Trophoblast cell (in vitro differentiated cells and primary cell): ENCODE data around the gene CWH43.
A peak's percentile ranks its signal among the peaks of the same experiment; 100 is the strongest.

Source experiments
- DNase-seq, 2 donors: peaks; one replicate each; pipeline ENCODE4 v3.0.0-alpha.2; 2016
- H2AFZ ChIP-seq: 2 replicates; pipeline ENCODE4 v1.6.1; 2013; ENCODE audit warnings: low read length, moderate library complexity, mild to moderate bottlenecking; ENCODE audit not compliant: insufficient read depth, poor library complexity
- H2AK5ac ChIP-seq: 2 replicates; pipeline ENCODE4 v1.6.1; 2013; ENCODE audit warnings: mild to moderate bottlenecking, low read length
- H2BK120ac ChIP-seq: 2 replicates; pipeline ENCODE4 v1.6.1; 2013; ENCODE audit warnings: low read length, mild to moderate bottlenecking, moderate library complexity; ENCODE audit not compliant: insufficient read depth, poor library complexity
- H2BK12ac ChIP-seq: 2 replicates; pipeline ENCODE4 v1.6.1; 2013; ENCODE audit warnings: mild to moderate bottlenecking, low read length, moderate library complexity
- H2BK5ac ChIP-seq: 2 replicates; pipeline ENCODE4 v1.6.1; 2013; ENCODE audit warnings: low read length, low read depth, moderate library complexity, mild to moderate bottlenecking; ENCODE audit not compliant: poor library complexity
- H3K14ac ChIP-seq: 2 replicates; pipeline ENCODE4 v1.6.1; 2013; ENCODE audit warnings: mild to moderate bottlenecking, low read length
- H3K18ac ChIP-seq: 2 replicates; pipeline ENCODE4 v1.6.1; 2013; ENCODE audit warnings: mild to moderate bottlenecking, low read length
- H3K23ac ChIP-seq: 2 replicates; pipeline ENCODE4 v1.6.1; 2013; ENCODE audit warnings: low read length
- H3K27ac ChIP-seq: 2 replicates; pipeline ENCODE4 v1.5.1; 2013; ENCODE audit warnings: low read depth, mild to moderate bottlenecking, inconsistent platforms, low read length, moderate library complexity
- H3K27me3 ChIP-seq: 2 replicates; pipeline ENCODE4 v1.6.1; 2013; ENCODE audit warnings: inconsistent platforms, mild to moderate bottlenecking, low read length, moderate library complexity; ENCODE audit not compliant: insufficient read depth
- H3K36me3 ChIP-seq, 2 experiments: 1 replicate in 1 of 2; 2 replicates in 1 of 2; pipeline ENCODE4 v1.6.1; 2013; ENCODE audit warnings: low read length in 2 of 2, mild to moderate bottlenecking in 2 of 2, moderate library complexity in 1 of 2; ENCODE audit not compliant: insufficient read depth in 2 of 2, control insufficient read depth in 1 of 2
- H3K4ac ChIP-seq: 2 replicates; pipeline ENCODE4 v1.6.1; 2013; ENCODE audit warnings: low read depth, mild to moderate bottlenecking, low read length, moderate library complexity
- H3K4me1 ChIP-seq, 2 experiments: 1 replicate in 1 of 2; 2 replicates in 1 of 2; pipeline ENCODE4 v1.6.1; 2013; ENCODE audit warnings: low read length in 2 of 2, mild to moderate bottlenecking in 2 of 2, moderate library complexity in 1 of 2; ENCODE audit not compliant: insufficient read depth in 2 of 2, control insufficient read depth in 1 of 2
- H3K4me2 ChIP-seq: 2 replicates; pipeline ENCODE4 v1.6.1; 2013; ENCODE audit warnings: inconsistent platforms, mild to moderate bottlenecking, low read length, moderate library complexity
- H3K4me3 ChIP-seq: 2 replicates; pipeline ENCODE4 v1.5.1; 2013; ENCODE audit warnings: mild to moderate bottlenecking, low read depth, low read length, inconsistent platforms
- H3K79me1 ChIP-seq: one replicate; pipeline ENCODE4 v1.6.1; 2013; ENCODE audit warnings: low read length
- H3K79me2 ChIP-seq: 2 replicates; pipeline ENCODE4 v1.6.1; 2013; ENCODE audit warnings: low read length, mild to moderate bottlenecking; ENCODE audit not compliant: control insufficient read depth, insufficient read depth, poor library complexity
- H3K9ac ChIP-seq: 2 replicates; pipeline ENCODE4 v1.6.1; 2013; ENCODE audit warnings: mild to moderate bottlenecking, low read length
- H3K9me3 ChIP-seq: 2 replicates; pipeline ENCODE4 v1.6.1; 2013; ENCODE audit warnings: low read depth, mild to moderate bottlenecking, control low read depth, inconsistent platforms, low read length; ENCODE audit not compliant: insufficient read depth
- H4K12ac ChIP-seq: 2 replicates; pipeline ENCODE4 v1.6.1; 2013; ENCODE audit warnings: low read depth, mild to moderate bottlenecking, low read length, moderate library complexity
- H4K8ac ChIP-seq: 2 replicates; pipeline ENCODE4 v1.6.1; 2013; ENCODE audit warnings: low read depth, mild to moderate bottlenecking, low read length, moderate library complexity
- H4K91ac ChIP-seq: one replicate; pipeline ENCODE4 v1.6.1; 2013; ENCODE audit warnings: low read depth, mild to moderate bottlenecking, low read length, moderate library complexity
- WGBS: extraction: QIAGEN DNeasy Blood & Tissue Kit; methylation state at CpG from one replicate; pipeline ENCODE4 v1.1.7; 2013; ENCODE audit warnings: missing lambda C conversion rate; ENCODE audit not compliant: insufficient read length, insufficient coverage; ENCODE audit errors: extremely low coverage; 5-methylcytosine and 5-hydroxymethylcytosine counted together

CWH43 gene

DNA sequence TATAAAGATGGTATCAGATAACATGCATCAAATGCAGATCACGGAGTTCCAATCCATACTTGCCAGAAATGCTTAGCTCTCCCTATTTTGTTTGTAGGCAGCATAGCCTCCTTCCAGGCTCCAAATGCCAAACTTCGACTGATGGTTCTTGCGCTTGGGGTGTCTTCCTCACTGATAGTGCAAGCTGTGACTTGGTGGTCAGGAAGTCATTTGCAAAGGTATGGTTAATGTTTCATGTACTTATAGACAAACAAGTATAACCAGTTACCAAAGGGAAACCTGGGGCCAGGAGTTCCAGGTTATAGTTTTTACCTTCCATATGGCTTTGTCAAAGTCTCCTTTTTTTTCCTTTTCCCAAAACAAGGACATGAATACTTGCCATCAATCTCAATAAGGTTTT, 5.3 kb downstream of the CWH43 start:
- DNase-seq, result no peak
- no peaks in the 10 kb centered on the region for H3K79me2 ChIP-seq
- H3K4me1 ChIP-seq, result no peaks in the 10 kb centered on the region
- peaks cover 15% of the 10 kb centered on the region for H3K27me3 ChIP-seq
- no peak overlapping the region for H4K12ac ChIP-seq
- peaks cover 10% of the 10 kb centered on the region for H3K9me3 ChIP-seq
- no peak overlapping the region for H2BK120ac ChIP-seq
- H2BK5ac ChIP-seq, result no peak overlapping the region
- H3K27ac ChIP-seq, result no peak overlapping the region
- no peak overlapping the region for H2AK5ac ChIP-seq
- no peak overlapping the region for H3K4me2 ChIP-seq
- no peak overlapping the region for H3K4me3 ChIP-seq
- H2AFZ ChIP-seq, result no peak overlapping the region
- H3K14ac ChIP-seq, result no peak overlapping the region
- H3K9ac ChIP-seq, result no peak overlapping the region
- H4K91ac ChIP-seq, result no peak overlapping the region
- no peak overlapping the region for H3K4ac ChIP-seq
- no peak overlapping the region for H3K23ac ChIP-seq
- no peak overlapping the region for H3K18ac ChIP-seq
- no peak overlapping the region for H2BK12ac ChIP-seq
- H3K36me3 ChIP-seq, result no peaks in the 10 kb centered on the region
- H4K8ac ChIP-seq, result no peak overlapping the region
- no peaks in the 10 kb centered on the region for H3K79me1 ChIP-seq
- WGBS, result no CpG with 5 or more reads among the region's 3 CpGs

DNA sequence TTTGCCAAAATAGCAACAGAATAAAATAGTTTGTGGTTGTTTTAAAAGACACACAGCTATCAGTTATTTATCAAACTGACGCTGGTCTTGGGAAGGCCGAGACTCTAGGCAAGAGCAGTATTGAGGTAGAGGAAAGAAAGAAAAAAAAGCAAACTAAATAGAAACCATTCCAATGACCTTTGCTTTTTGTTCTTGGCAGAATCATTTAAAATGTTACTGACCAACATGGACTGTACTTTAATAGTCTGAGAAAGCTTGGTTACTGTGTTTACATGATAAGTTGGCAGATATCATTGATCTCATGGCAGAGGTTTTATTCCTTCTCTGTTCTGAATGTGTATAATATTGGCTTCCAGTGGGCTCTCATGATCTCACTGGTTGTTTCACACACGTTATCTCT, 11.9 kb downstream of the CWH43 start:
- Histone ChIP-seq H3K14ac (no peak overlapping the region), H4K91ac (no peak overlapping the region), H3K36me3 (no peaks in the 10 kb centered on the region), H2BK12ac (no peak overlapping the region), H3K27ac (no peak overlapping the region), H3K23ac (no peak overlapping the region), H3K79me1 (no peaks in the 10 kb centered on the region), H3K4me3 (no peak overlapping the region), H3K4ac (no peak overlapping the region), H2BK120ac (no peak overlapping the region), H3K79me2 (no peaks in the 10 kb centered on the region), H4K8ac (no peak overlapping the region), H2AFZ (no peak overlapping the region), H3K4me1 (no peaks in the 10 kb centered on the region), H2BK5ac (no peak overlapping the region), H3K9me3 (peaks cover 13% of the 10 kb centered on the region), H3K9ac (no peak overlapping the region), H3K18ac (no peak overlapping the region), H3K27me3 (no peaks in the 10 kb centered on the region), H2AK5ac (no peak overlapping the region), H3K4me2 (no peak overlapping the region), H4K12ac (no peak overlapping the region)
- WGBS, result no CpG with 5 or more reads among the region's 3 CpGs
- DNase-seq, result no peak

GRCh38 chr4:48998440-48998839, 12.4 kb downstream of the CWH43 start:
- no peak overlapping the region for H3K27ac ChIP-seq
- no peaks in the 10 kb centered on the region for H3K79me2 ChIP-seq
- no peaks in the 10 kb centered on the region for H3K36me3 ChIP-seq
- no peaks in the 10 kb centered on the region for H3K27me3 ChIP-seq
- peaks cover 11% of the 10 kb centered on the region for H3K9me3 ChIP-seq
- H4K91ac ChIP-seq, result no peak overlapping the region
- no peak overlapping the region for H2BK120ac ChIP-seq
- no peak for DNase-seq
- no CpG with 5 or more reads among the region's 6 CpGs for WGBS
- no peak overlapping the region for H2BK5ac ChIP-seq
- no peak overlapping the region for H3K4me2 ChIP-seq
- H2AFZ ChIP-seq, result no peak overlapping the region
- H3K9ac ChIP-seq, result peak overlapping the region; percentile 13
- H2BK12ac ChIP-seq, result no peak overlapping the region
- no peak overlapping the region for H3K14ac ChIP-seq
- H3K23ac ChIP-seq, result no peak overlapping the region
- H3K4me1 ChIP-seq, result no peaks in the 10 kb centered on the region
- H4K8ac ChIP-seq, result no peak overlapping the region
- H4K12ac ChIP-seq, result no peak overlapping the region
- H3K79me1 ChIP-seq, result no peaks in the 10 kb centered on the region
- H3K4me3 ChIP-seq, result no peak overlapping the region
- H3K18ac ChIP-seq, result no peak overlapping the region
- no peak overlapping the region for H3K4ac ChIP-seq
- no peak overlapping the region for H2AK5ac ChIP-seq

DNA sequence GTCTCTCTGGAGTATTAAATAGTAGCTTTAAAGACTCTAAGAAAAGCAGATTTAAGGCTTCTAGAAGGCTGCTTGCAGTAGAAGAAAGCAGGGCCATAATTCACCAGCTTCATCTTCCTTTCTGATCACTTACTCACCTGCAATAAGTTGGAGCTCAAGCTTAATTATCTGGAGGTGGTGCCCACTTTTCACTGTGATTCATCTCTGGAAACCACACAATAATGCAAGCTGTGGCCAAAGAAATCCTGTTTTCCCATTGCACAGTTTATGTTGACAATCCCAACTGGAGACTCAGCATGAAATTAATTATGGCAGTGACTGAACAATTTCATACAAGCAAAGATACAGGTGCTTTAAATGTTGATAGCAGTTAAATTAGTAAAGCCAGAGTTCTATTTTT, 14.7 kb downstream of the CWH43 start:
- Histone ChIP-seq H3K4ac (no peak overlapping the region), H3K9ac (no peak overlapping the region), H3K14ac (no peak overlapping the region), H2BK120ac (no peak overlapping the region), H3K79me2 (no peaks in the 10 kb centered on the region), H3K4me1 (no peaks in the 10 kb centered on the region), H3K18ac (no peak overlapping the region), H3K4me3 (no peak overlapping the region), H4K8ac (no peak overlapping the region), H2BK12ac (no peak overlapping the region), H3K23ac (no peak overlapping the region), H3K27me3 (no peaks in the 10 kb centered on the region), H2AK5ac (no peak overlapping the region), H4K91ac (no peak overlapping the region), H4K12ac (no peak overlapping the region), H3K4me2 (no peak overlapping the region), H3K27ac (no peak overlapping the region), H3K9me3 (peaks cover 11% of the 10 kb centered on the region), H2BK5ac (no peak overlapping the region), H3K36me3 (no peaks in the 10 kb centered on the region), H2AFZ (no peak overlapping the region), H3K79me1 (no peaks in the 10 kb centered on the region)
- no peak for DNase-seq

DNA sequence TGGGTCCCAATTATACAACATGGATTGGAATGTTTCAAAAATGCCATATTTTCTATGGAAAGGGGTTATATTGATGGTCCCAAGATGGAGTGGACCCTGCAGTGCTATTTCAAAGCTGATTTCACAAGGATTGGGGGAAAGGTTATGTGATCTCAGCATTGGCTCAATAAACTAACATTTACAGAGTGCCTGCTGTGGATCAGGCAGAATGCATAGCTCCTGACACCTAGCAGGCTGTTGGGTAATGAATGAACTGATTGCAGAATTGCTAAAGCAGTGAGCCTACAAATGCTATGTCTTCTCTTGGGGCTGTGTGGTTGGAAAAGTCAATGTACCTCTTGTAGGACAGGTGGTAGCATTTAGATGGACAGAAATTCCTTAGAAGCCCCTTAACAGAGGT, 16.9 kb downstream of the CWH43 start:
- Histone ChIP-seq H2AK5ac (no peak overlapping the region), H3K23ac (no peak overlapping the region), H3K4me3 (no peak overlapping the region), H3K4ac (no peak overlapping the region), H2BK5ac (no peak overlapping the region), H3K14ac (no peak overlapping the region), H3K79me2 (no peaks in the 10 kb centered on the region), H2AFZ (no peak overlapping the region), H2BK120ac (no peak overlapping the region), H3K9me3 (peaks cover 13% of the 10 kb centered on the region), H3K27me3 (no peaks in the 10 kb centered on the region), H3K4me2 (no peak overlapping the region), H2BK12ac (no peak overlapping the region), H3K79me1 (no peaks in the 10 kb centered on the region), H3K27ac (no peak overlapping the region), H3K36me3 (no peaks in the 10 kb centered on the region), H3K4me1 (no peaks in the 10 kb centered on the region), H4K12ac (no peak overlapping the region), H3K18ac (no peak overlapping the region), H3K9ac (no peak overlapping the region), H4K8ac (no peak overlapping the region), H4K91ac (no peak overlapping the region)
- DNase-seq, result no peak
